IMR-90 (cell line): Measurements from ENCODE around the gene ZFYVE26. TPM values are rescaled to one million over a fixed set of nuclear protein-coding genes. Genes with fewer than 3 reads are reported as not detected.

Experiments used
- ATAC-seq: fragments of 200-7000 bp; cut with Tn5 transposase; 2 replicates; pipeline ENCODE4 v1.9.1; 2020; ENCODE audit warnings: low read depth, mild to moderate bottlenecking, moderate library complexity
- BruUV-seq: library from RNA; stranded (reverse); fragments of 400-500 nt; replicated peaks from 2 replicates; lab custom pipeline; 2021; lab: Mats Ljungman, UMichigan
- CTCF ChIA-PET: fragments of 300-600 bp; formaldehyde crosslinking; extraction: SDS; loops from one replicate; lab custom pipeline; 2021; ENCODE audit warnings: antibody characterized with exemption; lab: Yijun Ruan, JAX
- POLR2A ChIA-PET: fragments of 300-600 bp; sonication (Branson Sonifier 250); formaldehyde crosslinking; loops from one replicate; lab custom pipeline; 2022; ENCODE audit warnings: antibody characterized with exemption; ENCODE audit not compliant: unreplicated experiment; lab: Charles Lee
- DNase-seq: peaks from one replicate; pipeline ENCODE4 v3.0.0; 2013
- H2AFZ ChIP-seq: replicated peaks from 2 replicates; pipeline ENCODE3; 2013; ENCODE audit warnings: low read length, mild to moderate bottlenecking; ENCODE audit not compliant: poor library complexity
- H2AK5ac ChIP-seq: 2 replicates; pipeline ENCODE4 v1.6.1; 2013; ENCODE audit warnings: low read depth, low read length, inconsistent platforms
- H2AK9ac ChIP-seq: replicated peaks from 2 replicates; pipeline ENCODE3; 2013; ENCODE audit warnings: mild to moderate bottlenecking, low read depth, low read length, moderate library complexity; ENCODE audit not compliant: poor library complexity
- H2BK120ac ChIP-seq: 2 replicates; pipeline ENCODE4 v1.6.1; 2013; ENCODE audit warnings: low read depth, low read length, inconsistent platforms
- H2BK15ac ChIP-seq: 3 replicates; pipeline ENCODE4 v1.6.1; 2013; ENCODE audit warnings: low read depth, low read length, inconsistent platforms
- H2BK20ac ChIP-seq: 2 replicates; pipeline ENCODE4 v1.6.1; 2013; ENCODE audit warnings: low read depth, mild to moderate bottlenecking, inconsistent platforms, low read length, moderate library complexity
- H2BK5ac ChIP-seq: 2 replicates; pipeline ENCODE4 v1.6.1; 2013; ENCODE audit warnings: mild to moderate bottlenecking, low read depth, low read length, inconsistent platforms; ENCODE audit not compliant: poor library complexity, severe bottlenecking
- H3K14ac ChIP-seq: replicated peaks from 2 replicates; pipeline ENCODE4 v1.6.1; 2013; ENCODE audit warnings: low read depth, low read length, inconsistent platforms
- H3K18ac ChIP-seq: 2 replicates; pipeline ENCODE4 v1.6.1; 2013; ENCODE audit warnings: low read depth, low read length, control low read depth
- H3K23ac ChIP-seq: 2 replicates; pipeline ENCODE4 v1.6.1; 2013; ENCODE audit warnings: low read depth, low read length, inconsistent platforms
- H3K27ac ChIP-seq: 2 replicates; pipeline ENCODE4 v1.5.1; 2013; ENCODE audit warnings: mild to moderate bottlenecking, control low read depth, low read length; ENCODE audit not compliant: insufficient read depth
- H3K27me3 ChIP-seq: 2 replicates; pipeline ENCODE4 v1.6.1; 2013; ENCODE audit warnings: low read length; ENCODE audit not compliant: control insufficient read depth, insufficient read depth
- H3K36me3 ChIP-seq: 2 replicates; pipeline ENCODE4 v1.6.1; 2013; ENCODE audit warnings: low read length, mixed read lengths; ENCODE audit not compliant: control insufficient read depth, insufficient read depth
- H3K4ac ChIP-seq: 2 replicates; pipeline ENCODE4 v1.6.1; 2013; ENCODE audit warnings: low read depth, low read length, inconsistent platforms
- H3K4me1 ChIP-seq: 2 replicates; pipeline ENCODE4 v1.6.1; 2013; ENCODE audit warnings: low read length, mixed read lengths; ENCODE audit not compliant: control insufficient read depth, insufficient read depth
- H3K4me2 ChIP-seq: 2 replicates; pipeline ENCODE4 v1.6.1; 2013; ENCODE audit warnings: low read depth, mild to moderate bottlenecking, control low read depth, low read length, moderate library complexity
- H3K4me3 ChIP-seq: 2 replicates; pipeline ENCODE4 v1.5.1; 2013; ENCODE audit warnings: low read depth, mild to moderate bottlenecking, control low read depth, low read length, moderate library complexity; ENCODE audit not compliant: insufficient read depth
- H3K56ac ChIP-seq: 2 replicates; pipeline ENCODE4 v1.6.1; 2013; ENCODE audit warnings: low read length, inconsistent platforms; ENCODE audit not compliant: insufficient read depth; ENCODE audit errors: extremely low read depth
- H3K79me1 ChIP-seq, 2 experiments: 2 replicates each; pipeline ENCODE4 v1.6.1; 2013; ENCODE audit warnings: low read length in 2 of 2, inconsistent platforms in 1 of 2, low read depth in 1 of 2
- H3K9ac ChIP-seq: 2 replicates; pipeline ENCODE4 v1.6.1; 2013; ENCODE audit warnings: low read depth, low read length, control low read depth
- H3K9me1 ChIP-seq: 2 replicates; pipeline ENCODE4 v1.6.1; 2013; ENCODE audit warnings: low read length, inconsistent platforms; ENCODE audit not compliant: insufficient read depth
- H3K9me3 ChIP-seq: 2 replicates; pipeline ENCODE4 v1.6.1; 2013; ENCODE audit warnings: low read length; ENCODE audit not compliant: control insufficient read depth, insufficient read depth
- H4K20me1 ChIP-seq: 2 replicates; pipeline ENCODE4 v1.6.1; 2013; ENCODE audit warnings: low read length, inconsistent platforms; ENCODE audit not compliant: insufficient read depth
- H4K5ac ChIP-seq: 2 replicates; pipeline ENCODE4 v1.6.1; 2013; ENCODE audit warnings: mild to moderate bottlenecking, low read depth, low read length, control low read depth
- H4K8ac ChIP-seq, 2 experiments: 2 replicates each; pipeline ENCODE4 v1.6.1; 2013; ENCODE audit warnings: low read depth in 2 of 2, low read length in 2 of 2, control low read depth in 1 of 2, inconsistent platforms in 1 of 2
- H4K91ac ChIP-seq: 2 replicates; pipeline ENCODE4 v1.6.1; 2013; ENCODE audit warnings: low read depth, low read length, inconsistent platforms; ENCODE audit not compliant: insufficient read depth
- BHLHE40 ChIP-seq: fragments of 150-350 bp; IDR thresholded peaks from 2 replicates; pipeline ENCODE4 v1.6.1; 2016; ENCODE audit warnings: mild to moderate bottlenecking, low read depth, low read length
- CEBPB ChIP-seq: IDR thresholded peaks from 2 replicates; pipeline ENCODE4 v1.6.1; 2012; ENCODE audit warnings: low read depth, low read length, improper control_type of control experiment
- CHD1 ChIP-seq: IDR thresholded peaks from 2 replicates; pipeline ENCODE4 v1.6.1; 2012; ENCODE audit warnings: low read depth, low read length, improper control_type of control experiment
- ELK1 ChIP-seq: fragments of 150-350 bp; IDR thresholded peaks from 2 replicates; pipeline ENCODE4 v1.6.1; 2016; ENCODE audit warnings: low read depth, mild to moderate bottlenecking, low read length, moderate library complexity, borderline replicate concordance
- FOS ChIP-seq: fragments of 150-350 bp; IDR thresholded peaks from 2 replicates; pipeline ENCODE4 v1.6.1; 2016; ENCODE audit warnings: low read depth, low read length
- MAFK ChIP-seq: IDR thresholded peaks from 2 replicates; pipeline ENCODE4 v1.6.1; 2012; ENCODE audit warnings: low read depth, low read length, improper control_type of control experiment
- MAZ ChIP-seq: IDR thresholded peaks from 2 replicates; pipeline ENCODE4 v1.6.1; 2012; ENCODE audit warnings: low read depth, mild to moderate bottlenecking, low read length, improper control_type of control experiment, moderate library complexity, borderline replicate concordance
- MXI1 ChIP-seq: IDR thresholded peaks from 2 replicates; pipeline ENCODE4 v1.6.1; 2012; ENCODE audit warnings: low read depth, mild to moderate bottlenecking, low read length, moderate library complexity, borderline replicate concordance
- NFE2L2 ChIP-seq: fragments of 150-350 bp; IDR thresholded peaks from 2 replicates; pipeline ENCODE4 v1.6.1; 2016; ENCODE audit warnings: low read depth, mild to moderate bottlenecking, low read length
- POLR2A ChIP-seq: IDR thresholded peaks from 2 replicates; pipeline ENCODE4 v1.6.1; 2012; ENCODE audit warnings: mild to moderate bottlenecking, low read depth, low read length
- RCOR1 ChIP-seq: IDR thresholded peaks from 2 replicates; pipeline ENCODE4 v1.6.1; 2012; ENCODE audit warnings: mild to moderate bottlenecking, low read length, improper control_type of control experiment; ENCODE audit not compliant: insufficient replicate concordance
- RFX5 ChIP-seq: IDR thresholded peaks from 2 replicates; pipeline ENCODE4 v1.8.0; 2012; ENCODE audit warnings: low read depth, mild to moderate bottlenecking, low read length, moderate library complexity
- SMC3 ChIP-seq: fragments of 150-350 bp; IDR thresholded peaks from 2 replicates; pipeline ENCODE4 v1.6.1; 2016; ENCODE audit warnings: low read depth, mild to moderate bottlenecking, antibody characterized with exemption, low read length, moderate library complexity
- whole genome bisulfite sequencing, 2 experiments: methylation state at CpG; one replicate each; pipeline versions ENCODE4 v1.1.5 to v1.1.7; 2013; ENCODE audit warnings: missing lambda C conversion rate in 2 of 2; ENCODE audit not compliant: insufficient read length in 1 of 2; ENCODE audit errors: extremely low coverage in 2 of 2; 5-methylcytosine and 5-hydroxymethylcytosine counted together
- dilution Hi-C: fragments of 300-500 bp; cut with HindIII; formaldehyde crosslinking; loops from one replicate; pipeline ENCODE4 v1.14.3; 2018; ENCODE audit warnings: low sequenced_read_pairs; ENCODE audit not compliant: unreplicated experiment
- in situ Hi-C: fragments of 300-500 bp; cut with MboI; formaldehyde crosslinking; loops from 3 replicates; pipeline ENCODE4 v1.14.3; 2019; ENCODE audit warnings: low sequenced_read_pairs, inconsistent platforms, mixed read lengths
- intact Hi-C: fragments of 100-400 bp; cut with micrococcal nuclease; formaldehyde crosslinking; loops from 2 replicates; pipeline ENCODE4 v1.10.0; 2022
- polyA plus RNA-seq, 3 experiments: library from polyadenylated mRNA; depleted of rRNA; stranded (reverse); fragments of >200 nt; gene quantifications; 2 replicates each; pipeline ENCODE4 v1.2.3, GENCODE V29; 2012; ENCODE audit warnings: low replicate concordance in 1 of 3
- total RNA-seq: library from RNA; depleted of rRNA; stranded (reverse); fragments of >200 nt; gene quantifications from 2 replicates; pipeline ENCODE4 v1.2.3, GENCODE V29; 2012
- TF ChIP-seq, protein P1 (sequence below): fragments of 150-350 bp; IDR thresholded peaks from 2 replicates; pipeline ENCODE4 v1.6.1; 2017; ENCODE audit warnings: mild to moderate bottlenecking, antibody characterized with exemption, low read length, low read depth

Gene ZFYVE26
- total and polyA plus RNA-seq, 2 of the 4 experiments (the other 2 are of a cell fraction), result 6.0 to 11.1 TPM

GRCh38 chr14:67831113-67831512 lies 14.7 kb upstream of the ZFYVE26 start:
- no peaks in the 10 kb centered on the region for H3K27me3 ChIP-seq
- no peak overlapping the region for H3K9ac ChIP-seq
- no peaks in the 10 kb centered on the region for H3K9me1 ChIP-seq
- H2AK9ac ChIP-seq, result no peak overlapping the region
- H3K23ac ChIP-seq, result no peak overlapping the region
- H2BK5ac ChIP-seq, result no peak overlapping the region
- H2BK20ac ChIP-seq, result no peak overlapping the region
- ATAC-seq (no peak), DNase-seq (no peak)
- no peaks in the 10 kb centered on the region for H3K4me1 ChIP-seq
- no peak overlapping the region for H3K27ac ChIP-seq
- ChIA-PET CTCF (interaction anchor here (0.8 kb wide), 1 partner anchor 994 kb away, joined by 3 read pairs; no protein-coding TSS in a partner anchor), POLR2A (no interaction called here)
- in situ Hi-C loops (no loop called here), dilution Hi-C loops (no loop called here), intact Hi-C loops (no loop called here)
- no peaks in the 10 kb centered on the region for H3K79me1 ChIP-seq
- no peak overlapping the region for H2AK5ac ChIP-seq
- WGBS, 2 experiments, result 93% methylated on average over 4 of the region's 8 CpGs; no CpG with 5 or more reads in 1 of the 2 experiments
- H2BK15ac ChIP-seq, result no peak overlapping the region
- 0 out of 2 replicates have a peak, but pooled peaks cover 3% of the 10 kb centered on the region for H3K36me3 ChIP-seq
- BruUV-seq, result no TSS peak
- H3K4ac ChIP-seq, result no peak overlapping the region
- no peak overlapping the region for H3K56ac ChIP-seq
- no peak overlapping the region for H3K18ac ChIP-seq
- H4K20me1 ChIP-seq, result no peaks in the 10 kb centered on the region
- H3K4me2 ChIP-seq, result no peak overlapping the region
- H4K8ac ChIP-seq, result no peak overlapping the region
- H3K9me3 ChIP-seq, result no peaks in the 10 kb centered on the region
- H3K14ac ChIP-seq, result no peak overlapping the region
- H4K91ac ChIP-seq, result no peak overlapping the region
- H4K5ac ChIP-seq, result no peak overlapping the region
- no peak overlapping the region for H3K4me3 ChIP-seq
- no peak overlapping the region for H2AFZ ChIP-seq
- no peak for TF ChIP-seq ELK1
- TF ChIP-seq SMC3, result no peak
- no peak for TF ChIP-seq RCOR1
- TF ChIP-seq BHLHE40, result no peak
- TF ChIP-seq, protein P1, sequence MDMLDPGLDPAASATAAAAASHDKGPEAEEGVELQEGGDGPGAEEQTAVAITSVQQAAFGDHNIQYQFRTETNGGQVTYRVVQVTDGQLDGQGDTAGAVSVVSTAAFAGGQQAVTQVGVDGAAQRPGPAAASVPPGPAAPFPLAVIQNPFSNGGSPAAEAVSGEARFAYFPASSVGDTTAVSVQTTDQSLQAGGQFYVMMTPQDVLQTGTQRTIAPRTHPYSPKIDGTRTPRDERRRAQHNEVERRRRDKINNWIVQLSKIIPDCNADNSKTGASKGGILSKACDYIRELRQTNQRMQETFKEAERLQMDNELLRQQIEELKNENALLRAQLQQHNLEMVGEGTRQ, result no peak
- TF ChIP-seq MXI1, result no peak
- no peak for TF ChIP-seq RFX5
- no peak for TF ChIP-seq NFE2L2
- TF ChIP-seq POLR2A, result no peak
- TF ChIP-seq CEBPB, result no peak
- TF ChIP-seq MAFK, result no peak
- TF ChIP-seq MAZ, result no peak
- TF ChIP-seq CHD1, result no peak
- TF ChIP-seq FOS, result no peak
- H2BK120ac ChIP-seq, result no peak overlapping the region
